ENCODE results near the gene MYLK2.

MYLK2 gene

GRCh38 chr20:31836853-31837608 is 17.9 kb downstream of the MYLK2 start:
- DNase-seq, result no peak

- no peak for DNase-seq
These were observed 18.8 kb downstream of the MYLK2 start for GRCh38 chr20:31837896-31838397.

- no peak for DNase-seq
These were observed 19.6 kb downstream of the MYLK2 start for GRCh38 chr20:31838646-31839292.

GRCh38 chr20:31839782-31840487 is 20.8 kb downstream of the MYLK2 start:
- DNase-seq, result no peak

GRCh38 chr20:31840906-31841816 is 22.0 kb downstream of the MYLK2 start:
- DNase-seq, result no peak

- no peak for DNase-seq
These were observed 22.8 kb downstream of the MYLK2 start for GRCh38 chr20:31841928-31842327.

- DNase-seq, result no peak
These were observed 23.5 kb downstream of the MYLK2 start for GRCh38 chr20:31842471-31843157.

GRCh38 chr20:31843288-31843687 is 24.1 kb downstream of the MYLK2 start:
- DNase-seq, result no peak

GRCh38 chr20:31843881-31844280 is 24.7 kb downstream of the MYLK2 start:
- no peak for DNase-seq

- DNase-seq, result no peak
These were observed 25.7 kb downstream of the MYLK2 start for GRCh38 chr20:31844737-31845299.

GRCh38 chr20:31845300-31845863 is 26.2 kb downstream of the MYLK2 start, which contains the start of gene FOXS1:
Gene FOXS1, minus strand, starts transcription at chr20:31845604. Its CDS starts 62 bp downstream, at chr20:31845542.
- DNase-seq, result no peak

- no peak for DNase-seq
These were observed 27.6 kb downstream of the MYLK2 start for GRCh38 chr20:31846793-31847138.

GRCh38 chr20:31848088-31848999 is 29.2 kb downstream of the MYLK2 start:
- DNase-seq, result no peak

- no peak for DNase-seq
These were observed 30.3 kb downstream of the MYLK2 start for GRCh38 chr20:31849306-31849930.

GRCh38 chr20:31851240-31851955 is 32.2 kb downstream of the MYLK2 start:
- no peak for DNase-seq

- no peak for DNase-seq
These were observed 34.3 kb downstream of the MYLK2 start for GRCh38 chr20:31853481-31853880.

- DNase-seq, result no peak
These were observed 37.4 kb downstream of the MYLK2 start for GRCh38 chr20:31856516-31856915.

- no peak for DNase-seq
These were observed 39.0 kb downstream of the MYLK2 start for GRCh38 chr20:31857861-31858759.
